ENCODE measurements around the gene MRAP.

- TF ChIP-seq ZNF600 (tag by site-specific recombination; IDR thresholded peaks at IDR 0.05), result no peak
- no peak for TF ChIP-seq CTCF (tag by site-specific recombination; IDR thresholded peaks at IDR 0.05)
- TF ChIP-seq ZNF132 (tag by site-specific recombination; IDR thresholded peaks at IDR 0.05; ENCODE audit: borderline replicate concordance), result no peak
- no peak for TF ChIP-seq ATF2 (tag by site-specific recombination; IDR thresholded peaks at IDR 0.05; ENCODE audit: low read depth)
- TF ChIP-seq ZNF639 (tag by site-specific recombination; IDR thresholded peaks at IDR 0.05), result no peak
- TF ChIP-seq TRIM28 (IDR thresholded peaks at IDR 0.05; ENCODE audit: borderline replicate concordance, low read length), result no peak
- no peak for TF ChIP-seq SP7 (tag by site-specific recombination; IDR thresholded peaks at IDR 0.05)
- no peak for TF ChIP-seq ZNF830 (tag by site-specific recombination; IDR thresholded peaks at IDR 0.05; ENCODE audit: low read depth)
- TF ChIP-seq ZNF670 (tag by site-specific recombination; IDR thresholded peaks at IDR 0.05; ENCODE audit: low read depth), result no peak
- no peak for TF ChIP-seq REST (tag by site-specific recombination; IDR thresholded peaks at IDR 0.05)
Measured at GRCh38 chr21:32302560-32302959, 3.9 kb downstream of the MRAP start.

Data from HEK293 (cell line).